ENCODE results near the gene ABHD14A.

Gene ABHD14A

DNA sequence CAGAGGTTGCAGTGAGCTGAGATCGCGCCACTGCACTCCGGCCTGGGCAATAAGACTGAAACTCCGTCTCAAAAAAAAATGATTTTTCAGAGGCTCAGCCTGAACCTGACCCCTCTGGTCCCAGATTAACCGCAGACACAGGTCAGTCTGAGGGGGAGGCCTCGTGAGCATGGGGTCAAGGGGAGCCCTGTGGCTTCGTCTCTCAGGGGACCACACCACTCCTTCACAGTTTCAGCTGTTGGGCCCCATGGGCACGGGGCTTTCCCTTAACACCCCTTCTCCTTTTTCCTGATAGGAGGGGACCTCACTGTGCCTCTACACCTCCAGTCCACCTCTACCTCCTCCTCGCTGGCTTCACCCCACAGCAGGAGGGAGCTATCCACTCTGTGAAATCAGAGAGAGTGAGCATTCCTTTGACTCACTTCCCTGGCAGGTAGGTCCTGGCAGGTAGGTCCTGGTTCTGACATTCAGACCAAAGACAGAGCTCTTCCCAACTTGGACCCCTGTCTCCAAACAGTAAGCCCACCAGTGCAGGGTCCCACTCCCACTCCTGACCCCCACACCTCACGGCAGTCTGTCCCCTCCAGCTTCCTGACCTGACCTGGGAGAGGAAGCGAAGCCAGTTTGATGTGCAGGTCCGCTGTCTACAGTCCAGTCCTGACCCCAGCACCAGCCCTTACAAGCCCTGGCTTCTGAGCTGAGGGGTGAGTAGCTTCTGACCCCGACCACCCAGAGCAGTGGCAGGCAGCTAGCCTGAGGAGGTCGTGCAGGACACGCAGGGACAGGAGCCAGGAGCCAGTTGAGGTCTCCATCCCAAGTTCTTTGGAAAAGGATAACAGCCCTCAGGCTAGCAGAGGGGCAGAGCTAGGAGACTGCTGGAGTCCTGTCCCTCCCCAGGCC lies 42.1 kb upstream of the ABHD14A start:
- DNase-seq (ENCODE audit: low read depth in 1 of 2, low spot score in 1 of 2): no peak
- Histone ChIP-seq H3K27me3 (ENCODE audit: insufficient read depth, poor library complexity, severe bottlenecking) (no peaks in the 10 kb centered on the region), H3K27ac (replicated peaks) (no peak overlapping the region), H3K4me3 (replicated peaks; ENCODE audit: insufficient read depth, low read length) (no peak overlapping the region)
- TF ChIP-seq POLR2AphosphoS5 (IDR thresholded peaks at IDR 0.05; ENCODE audit: low read depth): no peak
- no peak for TF ChIP-seq SPI1 (IDR thresholded peaks at IDR 0.05; ENCODE audit: borderline replicate concordance, low read depth)
- TF ChIP-seq GABPA (IDR thresholded peaks at IDR 0.05; ENCODE audit: low read depth): no peak
- no peak for TF ChIP-seq CTCF (IDR thresholded peaks at IDR 0.05; ENCODE audit: insufficient read depth, low read length)
- TF ChIP-seq, protein P1, sequence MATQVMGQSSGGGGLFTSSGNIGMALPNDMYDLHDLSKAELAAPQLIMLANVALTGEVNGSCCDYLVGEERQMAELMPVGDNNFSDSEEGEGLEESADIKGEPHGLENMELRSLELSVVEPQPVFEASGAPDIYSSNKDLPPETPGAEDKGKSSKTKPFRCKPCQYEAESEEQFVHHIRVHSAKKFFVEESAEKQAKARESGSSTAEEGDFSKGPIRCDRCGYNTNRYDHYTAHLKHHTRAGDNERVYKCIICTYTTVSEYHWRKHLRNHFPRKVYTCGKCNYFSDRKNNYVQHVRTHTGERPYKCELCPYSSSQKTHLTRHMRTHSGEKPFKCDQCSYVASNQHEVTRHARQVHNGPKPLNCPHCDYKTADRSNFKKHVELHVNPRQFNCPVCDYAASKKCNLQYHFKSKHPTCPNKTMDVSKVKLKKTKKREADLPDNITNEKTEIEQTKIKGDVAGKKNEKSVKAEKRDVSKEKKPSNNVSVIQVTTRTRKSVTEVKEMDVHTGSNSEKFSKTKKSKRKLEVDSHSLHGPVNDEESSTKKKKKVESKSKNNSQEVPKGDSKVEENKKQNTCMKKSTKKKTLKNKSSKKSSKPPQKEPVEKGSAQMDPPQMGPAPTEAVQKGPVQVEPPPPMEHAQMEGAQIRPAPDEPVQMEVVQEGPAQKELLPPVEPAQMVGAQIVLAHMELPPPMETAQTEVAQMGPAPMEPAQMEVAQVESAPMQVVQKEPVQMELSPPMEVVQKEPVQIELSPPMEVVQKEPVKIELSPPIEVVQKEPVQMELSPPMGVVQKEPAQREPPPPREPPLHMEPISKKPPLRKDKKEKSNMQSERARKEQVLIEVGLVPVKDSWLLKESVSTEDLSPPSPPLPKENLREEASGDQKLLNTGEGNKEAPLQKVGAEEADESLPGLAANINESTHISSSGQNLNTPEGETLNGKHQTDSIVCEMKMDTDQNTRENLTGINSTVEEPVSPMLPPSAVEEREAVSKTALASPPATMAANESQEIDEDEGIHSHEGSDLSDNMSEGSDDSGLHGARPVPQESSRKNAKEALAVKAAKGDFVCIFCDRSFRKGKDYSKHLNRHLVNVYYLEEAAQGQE (IDR thresholded peaks at IDR 0.05; ENCODE audit: insufficient replicate concordance, low read depth): no peak

DNA sequence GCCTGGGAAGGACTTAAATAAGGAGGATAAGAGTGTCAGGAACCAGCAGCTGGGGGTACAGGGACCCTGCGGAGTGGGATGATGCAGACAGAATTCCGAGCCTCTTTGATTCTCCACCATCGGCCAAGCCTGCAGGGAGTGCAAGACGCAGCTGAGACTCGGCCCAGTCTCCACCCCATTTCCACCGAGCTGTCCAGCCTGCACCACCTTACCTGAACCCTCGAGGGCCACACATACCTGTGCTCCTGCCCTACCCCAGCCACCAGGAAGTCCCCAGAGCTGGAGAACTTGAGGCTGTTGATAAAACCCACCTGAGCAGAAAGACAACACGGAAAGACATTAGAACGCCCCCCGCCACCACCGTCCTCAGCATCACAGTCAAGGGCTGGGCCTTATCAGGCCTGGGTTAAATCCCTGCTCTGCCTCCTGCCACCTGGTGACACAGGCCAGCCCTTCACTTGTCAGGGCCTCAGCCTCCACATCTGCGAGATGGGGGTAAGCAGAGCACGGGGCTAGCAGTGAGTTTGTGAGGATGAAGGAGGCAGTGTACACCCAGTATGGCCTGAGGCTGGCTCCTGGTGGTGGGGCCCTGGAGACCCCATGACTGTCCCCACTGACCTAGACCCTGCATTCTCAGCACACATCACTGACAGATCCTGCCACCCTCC lies 41.3 kb upstream of the ABHD14A start:
- Histone ChIP-seq H3K4me3 (replicated peaks; ENCODE audit: insufficient read depth, low read length) (no peak overlapping the region), H3K27ac (replicated peaks) (no peak overlapping the region), H3K27me3 (ENCODE audit: insufficient read depth, poor library complexity, severe bottlenecking) (no peaks in the 10 kb centered on the region)
- TF ChIP-seq CTCF (IDR thresholded peaks at IDR 0.05; ENCODE audit: insufficient read depth, low read length): no peak
- TF ChIP-seq SPI1 (IDR thresholded peaks at IDR 0.05; ENCODE audit: borderline replicate concordance, low read depth): no peak
- TF ChIP-seq, protein P1 (IDR thresholded peaks at IDR 0.05; ENCODE audit: insufficient replicate concordance, low read depth): no peak
- no peak for TF ChIP-seq GABPA (IDR thresholded peaks at IDR 0.05; ENCODE audit: low read depth)
- no peak for TF ChIP-seq POLR2AphosphoS5 (IDR thresholded peaks at IDR 0.05; ENCODE audit: low read depth)
- no peak for DNase-seq (ENCODE audit: low read depth in 1 of 2, low spot score in 1 of 2)

GRCh38 chr3:51934139-51934850 lies 40.6 kb upstream of the ABHD14A start:
- no peak for TF ChIP-seq CTCF (IDR thresholded peaks at IDR 0.05; ENCODE audit: insufficient read depth, low read length)
- TF ChIP-seq, protein P1 (IDR thresholded peaks at IDR 0.05; ENCODE audit: insufficient replicate concordance, low read depth): peak; percentile 89
- DNase-seq (ENCODE audit: low read depth in 1 of 2, low spot score in 1 of 2): no peak
- H3K27ac ChIP-seq (replicated peaks): no peak overlapping the region

More at GRCh38 chr3:51934139-51934850, 40.6 kb upstream of the ABHD14A start:
- Histone ChIP-seq H3K4me3 (replicated peaks; ENCODE audit: insufficient read depth, low read length) (no peak overlapping the region), H3K27me3 (ENCODE audit: insufficient read depth, poor library complexity, severe bottlenecking) (no peaks in the 10 kb centered on the region)

Data from HL-60 (cell line).